ENCODE results near the gene NSMCE4A.
"Not testable (repeated sequence)": the region's sequence is repeated elsewhere in the genome, so short reads cannot be mapped to it uniquely, and the experiment has no call there.

NSMCE4A gene

GRCh38 chr10:121935702-121936101 lies 39.3 kb downstream of the NSMCE4A start:
- DNase-seq: no peak

GRCh38 chr10:121930268-121931085 lies 44.5 kb downstream of the NSMCE4A start:
- not testable (repeated sequence) for DNase-seq

GRCh38 chr10:121929585-121930267 lies 45.3 kb downstream of the NSMCE4A start:
- DNase-seq: not testable (repeated sequence)

GRCh38 chr10:121928528-121928884 lies 46.5 kb downstream of the NSMCE4A start:
- no peak for DNase-seq

GRCh38 chr10:121927841-121928527 lies 47.0 kb downstream of the NSMCE4A start, which contains the start of gene ATE1:
TSS of gene ATE1 (minus strand) at chr10:121928031. CDS start at chr10:121927949, 82 bp downstream.
- peak; percentile 96 for DNase-seq

- no peak for DNase-seq
Measured at GRCh38 chr10:121927318-121927840, 47.6 kb downstream of the NSMCE4A start.

GRCh38 chr10:121926671-121927317 lies 48.2 kb downstream of the NSMCE4A start:
- peak; percentile 73 for DNase-seq

GRCh38 chr10:121926157-121926556 lies 48.9 kb downstream of the NSMCE4A start:
- no peak for DNase-seq

GRCh38 chr10:121921238-121921931 lies 53.6 kb downstream of the NSMCE4A start:
- DNase-seq: peak; percentile 77

GRCh38 chr10:121919666-121920065 lies 55.4 kb downstream of the NSMCE4A start:
- DNase-seq: no peak

GRCh38 chr10:121918800-121919199 lies 56.2 kb downstream of the NSMCE4A start:
- DNase-seq: not testable (repeated sequence)

- DNase-seq: no peak
Measured at GRCh38 chr10:121914661-121915060, 60.4 kb downstream of the NSMCE4A start.

- DNase-seq: no peak
Measured at GRCh38 chr10:121911421-121911697, 63.7 kb downstream of the NSMCE4A start.

- no peak for DNase-seq
Measured at GRCh38 chr10:121910673-121911420, 64.2 kb downstream of the NSMCE4A start.
